IPS-NIHi11 (cell line): Measurements from ENCODE around the gene PLCB4.

Experiments used
- DNase-seq: peaks from one replicate; pipeline ENCODE4 v3.0.0; 2012; ENCODE audit warnings: mixed read lengths, low spot score

Gene PLCB4

GRCh38 chr20:9061434-9061833, 7.5 kb upstream of the PLCB4 start:
- DNase-seq, result no peak

DNA sequence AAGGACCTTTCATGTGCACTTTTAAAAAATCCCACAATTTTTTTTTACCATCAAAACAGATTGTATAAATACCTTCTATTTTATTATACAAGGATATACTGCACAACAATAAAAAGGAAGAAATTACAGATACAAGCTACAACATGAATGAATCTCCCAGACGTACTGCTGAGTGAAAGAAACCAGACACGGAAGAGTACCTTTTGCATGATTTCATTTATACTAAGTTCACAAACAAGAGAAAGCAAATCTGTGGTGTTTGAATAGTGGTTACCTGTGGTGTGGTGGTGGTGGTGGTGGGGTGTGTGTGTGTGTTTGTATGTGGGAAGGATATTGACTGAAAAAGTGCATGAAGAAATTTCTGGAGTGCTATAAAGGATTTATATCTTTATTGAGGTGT, 6.8 kb upstream of the PLCB4 start:
- no peak for DNase-seq

GRCh38 chr20:9066191-9066590, 2.7 kb upstream of the PLCB4 start:
- DNase-seq, result no peak

DNA sequence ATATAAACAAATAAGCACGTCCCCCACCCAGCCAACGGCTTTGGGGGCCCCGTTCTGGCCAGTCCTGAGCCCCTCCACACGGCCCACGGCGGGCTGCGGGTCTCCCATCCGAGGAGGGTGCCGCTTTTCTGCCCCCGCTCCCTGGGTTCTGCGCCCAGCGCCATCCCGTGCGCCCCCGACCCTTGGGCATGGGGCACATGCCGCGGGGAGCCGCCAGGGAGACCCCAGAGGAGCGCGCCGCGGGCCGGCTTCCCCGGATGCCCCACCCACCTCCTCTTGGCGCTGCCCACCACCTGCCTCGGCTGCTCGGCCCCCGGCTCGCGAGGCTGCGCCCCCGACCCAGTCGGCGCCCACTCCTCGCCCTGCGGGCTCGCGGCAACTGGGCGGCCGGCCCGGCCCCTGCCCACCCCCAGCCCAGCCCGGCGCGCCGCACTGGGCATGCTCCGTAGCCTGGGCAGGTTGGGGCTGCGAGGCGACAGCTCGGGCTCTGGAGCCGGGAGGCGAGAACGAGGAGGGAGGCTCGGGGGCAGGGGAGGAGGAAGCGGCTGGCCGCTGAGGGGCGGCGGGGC, 570 bp upstream of the PLCB4 start:
- peak; percentile 85 for DNase-seq

DNA sequence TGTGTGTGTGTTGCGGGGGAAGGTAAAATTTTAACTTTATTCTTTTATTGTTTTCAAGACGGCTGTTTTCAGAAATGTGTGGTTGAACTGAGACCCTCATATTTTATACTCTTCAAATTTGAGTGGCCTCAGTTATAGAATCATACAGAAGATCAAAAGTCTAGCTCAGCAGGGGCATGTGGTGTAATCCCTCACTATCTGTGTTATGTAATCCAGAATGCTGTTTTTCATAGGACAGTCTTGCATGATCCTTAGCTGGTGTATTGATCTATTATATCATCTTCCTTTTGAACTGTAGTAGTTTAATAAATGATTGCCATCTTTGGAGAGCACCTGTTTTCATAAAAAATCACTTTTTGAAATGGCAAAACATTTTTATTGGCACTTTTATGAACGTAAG, 1.4 kb downstream of the PLCB4 start:
- no peak for DNase-seq

GRCh38 chr20:9071976-9072726, 3.3 kb downstream of the PLCB4 start:
- DNase-seq, result no peak

DNA sequence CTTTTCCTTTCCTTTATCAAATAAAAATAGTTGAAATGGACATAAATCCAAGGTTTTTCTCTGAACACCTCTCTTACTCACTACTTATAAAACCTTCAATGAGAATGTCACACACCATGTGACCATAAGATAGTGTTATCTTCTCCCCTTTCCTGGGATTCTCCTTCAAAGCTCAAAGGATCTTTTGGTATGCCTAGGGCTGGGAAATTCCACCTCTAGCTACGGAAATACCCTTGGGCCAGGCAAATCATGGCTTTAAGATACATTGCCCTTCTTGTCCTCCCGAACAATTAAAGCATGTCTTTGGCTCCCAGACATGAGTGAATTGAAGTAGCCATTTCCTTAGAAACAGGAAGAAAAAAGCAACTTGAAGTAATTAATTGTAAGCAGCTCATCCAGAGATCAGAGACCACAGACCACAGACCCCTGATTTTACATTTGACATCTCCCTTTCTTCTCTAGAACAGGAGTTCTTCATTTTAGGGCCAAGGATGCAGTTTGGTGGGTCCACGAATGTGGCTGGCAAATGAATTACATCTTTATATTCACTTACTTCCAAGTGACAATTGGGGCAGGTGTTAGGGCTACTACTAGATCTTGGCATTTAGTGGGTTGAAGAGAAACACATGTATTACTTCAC, 4.1 kb downstream of the PLCB4 start:
- DNase-seq, result no peak

GRCh38 chr20:9075264-9076095, 6.6 kb downstream of the PLCB4 start:
- no peak for DNase-seq

- DNase-seq, result no peak
Observed at GRCh38 chr20:9076440-9076839, 7.6 kb downstream of the PLCB4 start.

DNA sequence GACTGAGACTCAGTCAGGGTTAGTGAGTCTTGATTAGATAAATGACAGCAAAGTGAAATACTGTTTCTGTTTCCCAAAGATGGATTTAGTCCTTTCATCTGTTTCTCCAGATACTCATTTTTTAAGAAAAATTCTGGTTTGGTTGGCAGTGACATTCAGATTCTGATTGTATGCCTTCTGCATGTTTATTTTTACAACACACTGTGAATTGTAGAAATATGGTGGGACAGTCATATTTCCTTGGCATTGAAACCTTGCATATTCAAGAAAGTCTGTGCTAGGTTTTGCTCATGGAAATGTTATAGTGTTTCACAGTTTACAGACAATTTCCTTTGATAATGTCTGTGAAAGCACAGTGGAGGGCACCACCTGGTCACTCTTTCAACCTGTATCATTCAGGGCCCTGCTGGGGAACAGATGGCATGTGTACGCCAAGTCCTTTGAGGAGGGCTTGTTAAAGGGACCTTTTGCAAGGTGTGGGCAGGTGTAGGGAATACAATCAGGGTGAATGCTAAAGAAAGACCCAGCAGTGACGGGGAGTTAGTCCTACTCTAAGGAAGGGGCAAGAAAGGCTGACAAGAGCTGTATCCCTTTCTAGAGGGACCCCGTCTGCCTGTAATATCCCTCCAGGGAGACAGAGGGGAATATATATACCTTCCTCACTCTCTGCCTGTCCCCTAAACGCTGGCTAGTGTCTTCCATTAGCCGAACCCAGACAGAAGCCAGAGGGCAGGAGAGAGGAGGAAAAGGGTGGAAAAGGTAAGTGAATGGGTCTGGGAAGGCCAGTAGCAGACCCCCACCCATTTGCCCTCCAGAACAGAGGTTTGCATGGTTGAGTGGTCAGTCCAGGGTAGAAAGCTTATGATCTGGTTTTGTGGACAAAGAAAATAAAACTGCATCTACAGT, 10.2 kb downstream of the PLCB4 start:
- DNase-seq, result no peak

DNA sequence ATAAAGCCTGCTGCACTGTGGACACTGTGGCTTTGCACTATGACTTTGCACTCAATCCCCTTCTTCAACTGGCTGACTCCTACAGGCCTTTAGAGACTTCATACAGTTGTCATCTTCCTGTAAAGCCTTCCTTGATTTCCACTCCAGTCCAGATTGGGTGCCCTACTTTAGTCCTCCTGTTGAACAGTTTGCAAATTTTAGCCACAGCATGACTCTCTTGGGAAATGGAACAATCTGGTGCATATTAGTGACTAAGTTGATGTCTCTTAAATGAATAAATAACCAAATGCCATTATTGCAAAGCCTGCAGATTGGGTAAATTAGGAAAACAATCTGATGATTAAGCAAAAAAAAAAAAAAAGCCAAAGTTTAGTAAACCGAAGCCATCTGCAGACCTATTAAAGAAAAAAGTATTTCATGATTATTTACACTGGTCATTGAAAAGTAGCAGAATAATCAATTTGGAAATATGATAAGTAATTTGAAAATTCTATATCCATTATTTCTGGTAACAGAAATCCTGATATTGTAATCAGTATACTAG, 12.6 kb downstream of the PLCB4 start:
- DNase-seq, result no peak

DNA sequence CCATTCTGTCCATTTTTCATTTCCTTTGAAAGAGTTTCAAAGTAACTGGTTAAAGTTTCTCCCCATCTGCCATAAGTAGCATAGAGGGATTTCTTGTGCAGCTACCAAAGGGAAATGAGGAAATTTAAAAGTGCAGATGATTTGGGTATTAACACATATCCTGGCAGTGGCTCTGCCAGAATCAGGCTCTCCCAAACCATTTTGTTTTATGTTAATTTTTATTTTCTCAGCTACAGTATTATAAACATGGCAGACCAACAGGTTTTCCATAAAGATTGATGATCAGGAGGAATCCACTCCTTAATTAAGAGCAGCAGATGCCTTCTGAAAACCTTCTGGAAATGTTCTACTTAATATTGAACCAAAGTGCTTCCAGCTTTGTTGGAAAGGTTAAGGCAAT, 13.9 kb downstream of the PLCB4 start:
- DNase-seq, result no peak

GRCh38 chr20:9087531-9088217, 18.8 kb downstream of the PLCB4 start:
- no peak for DNase-seq

GRCh38 chr20:9088556-9088955, 19.7 kb downstream of the PLCB4 start:
- no peak for DNase-seq

DNA sequence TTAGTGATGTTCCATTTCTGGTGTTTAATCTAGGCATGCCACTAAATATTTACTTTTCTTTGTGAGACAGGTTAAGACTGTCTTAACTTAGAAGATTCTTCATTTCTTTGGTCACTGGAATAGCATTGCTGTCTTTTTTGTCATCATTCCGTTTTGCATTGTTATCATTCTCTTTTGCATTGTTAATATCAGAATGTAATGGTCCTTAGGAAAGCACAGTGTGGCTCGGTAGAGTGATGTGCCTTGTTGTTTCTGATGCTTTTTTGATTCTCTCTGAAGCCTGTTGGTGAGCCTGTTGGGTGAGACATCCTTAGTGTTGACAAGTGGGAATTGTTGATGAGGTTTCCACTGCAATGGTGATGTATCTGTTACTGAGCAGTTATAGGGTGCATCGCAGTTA, 23.2 kb downstream of the PLCB4 start:
- DNase-seq, result no peak

DNA sequence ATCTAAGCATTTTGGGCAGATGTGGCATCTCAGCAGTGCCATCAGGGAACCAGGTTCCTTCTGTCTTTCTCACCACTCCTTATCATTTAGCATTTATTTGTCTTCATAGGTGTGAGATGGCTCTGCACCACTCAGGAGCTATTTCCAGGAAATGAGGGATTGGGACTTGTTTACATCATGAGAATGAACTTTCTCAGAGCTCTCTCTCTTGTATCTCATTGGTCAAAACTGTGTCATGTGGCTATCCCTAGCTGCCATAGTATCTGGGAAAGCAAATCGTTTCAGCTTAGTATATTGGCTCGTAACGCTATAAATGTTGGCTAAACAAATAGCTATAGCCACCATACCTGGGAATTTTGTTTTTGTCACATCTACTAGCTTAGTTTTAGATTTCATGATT, 23.8 kb downstream of the PLCB4 start:
- DNase-seq, result no peak

DNA sequence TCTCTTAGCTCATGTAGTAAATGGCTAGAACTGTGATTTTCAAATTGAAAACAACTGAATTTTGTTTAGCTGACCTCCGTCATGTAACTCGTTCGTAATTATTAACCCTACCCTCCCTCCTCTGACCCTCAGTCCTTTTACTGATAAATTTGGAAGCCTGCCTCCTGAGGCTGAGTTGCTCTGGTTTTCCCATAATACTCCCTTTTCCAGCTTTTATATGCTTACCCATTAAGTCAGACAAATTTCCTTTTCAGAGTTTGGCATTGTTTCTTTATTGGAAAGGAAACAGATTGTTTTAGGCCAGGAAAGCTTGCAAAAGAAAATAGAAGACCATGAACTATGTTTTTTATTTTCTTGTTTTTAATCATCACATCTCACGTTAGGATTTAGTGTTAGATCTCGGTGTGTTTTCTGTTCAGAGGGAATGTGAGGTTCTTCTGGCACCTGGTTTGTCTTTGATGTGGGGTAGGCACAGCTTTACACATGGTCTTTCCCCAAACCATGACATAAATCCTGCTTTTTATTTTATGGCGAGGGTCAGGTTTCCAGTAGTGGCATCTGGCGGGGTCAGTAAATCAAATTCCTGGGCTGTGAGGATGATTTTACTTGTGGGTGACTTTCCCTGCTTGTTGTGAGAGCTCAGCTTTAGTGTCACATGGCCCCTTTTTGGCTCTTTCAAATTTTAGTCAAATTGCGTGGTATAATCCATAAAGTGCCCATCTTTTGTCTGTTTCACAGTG, 24.5 kb downstream of the PLCB4 start:
- no peak for DNase-seq

DNA sequence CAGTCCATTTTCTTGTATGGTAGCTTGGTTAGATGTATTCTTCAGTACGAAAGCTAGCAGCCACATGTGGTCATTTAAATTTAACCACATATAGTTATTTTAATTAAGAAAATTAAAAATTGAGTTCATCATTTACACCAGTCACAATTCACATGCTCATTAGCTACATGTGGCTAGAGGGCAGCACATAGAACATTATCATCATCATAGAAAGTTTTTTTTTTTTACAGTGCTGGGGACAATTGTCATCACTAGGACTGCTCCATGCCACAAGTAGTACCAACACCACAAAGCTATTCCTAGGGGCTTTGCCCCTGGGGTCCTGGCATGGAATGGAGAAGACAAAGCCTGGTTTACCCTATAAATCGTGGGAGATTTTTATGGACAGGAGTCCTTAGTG, 30.5 kb downstream of the PLCB4 start:
- DNase-seq, result no peak

DNA sequence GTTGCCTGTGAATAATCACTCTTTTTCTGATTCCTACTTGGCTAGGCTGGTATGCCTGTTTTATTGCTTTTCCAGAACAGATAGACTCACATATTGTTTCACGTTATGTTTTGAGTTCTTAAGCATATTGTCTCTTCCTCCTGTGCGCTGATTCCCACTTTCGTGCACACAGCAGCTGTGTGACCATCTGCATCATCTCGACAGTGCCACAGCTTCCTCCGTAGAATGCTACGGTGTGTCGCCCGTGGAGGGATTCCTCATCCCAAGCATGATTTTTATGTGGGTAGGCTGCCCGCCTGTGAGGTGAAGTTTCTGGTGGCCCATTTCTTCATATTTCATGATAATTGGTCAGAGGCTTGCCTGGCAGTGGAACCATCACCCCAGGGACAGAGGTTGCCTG, 31.8 kb downstream of the PLCB4 start:
- DNase-seq, result no peak

- no peak for DNase-seq
Observed at GRCh38 chr20:9102456-9102855, 33.6 kb downstream of the PLCB4 start.
